Muscle of leg (tissue), 11 donors: ENCODE results near the gene NRP2. TPM values are rescaled to one million over a fixed set of nuclear protein-coding genes. Genes with fewer than 3 reads are reported as not detected.

Experiments used
- DNase-seq: peaks from one replicate; pipeline ENCODE4 v3.0.0; 2013
- H3K27ac ChIP-seq: one replicate; pipeline ENCODE4 v1.5.1; 2013; ENCODE audit warnings: mild to moderate bottlenecking, low read length, control low read depth
- H3K27me3 ChIP-seq: one replicate; pipeline ENCODE4 v1.6.1; 2013; ENCODE audit warnings: low read length; ENCODE audit not compliant: control insufficient read depth, insufficient read depth
- H3K36me3 ChIP-seq: one replicate; pipeline ENCODE4 v1.6.1; 2013; ENCODE audit warnings: low read length; ENCODE audit not compliant: control insufficient read depth, insufficient read depth
- H3K4me1 ChIP-seq: one replicate; pipeline ENCODE4 v1.6.1; 2013; ENCODE audit warnings: low read length; ENCODE audit not compliant: control insufficient read depth, insufficient read depth
- H3K4me3 ChIP-seq: one replicate; pipeline ENCODE4 v1.5.1; 2013; ENCODE audit warnings: low read length, control low read depth
- H3K9me3 ChIP-seq: replicated peaks from 2 replicates; pipeline ENCODE4 v1.6.1; 2013; ENCODE audit warnings: low read depth, low read length; ENCODE audit not compliant: control insufficient read depth
- WGBS: methylation state at CpG from one replicate; pipeline ENCODE4 v1.1.5; 2013; ENCODE audit warnings: missing lambda C conversion rate; ENCODE audit not compliant: insufficient coverage; 5-methylcytosine and 5-hydroxymethylcytosine counted together
- polyA plus RNA-seq, 8 donors: library from polyadenylated mRNA; unstranded; fragments of 120-200 nt; gene quantifications; one replicate each; pipeline versions ENCODE4 v1.2.1 to v1.2.3, GENCODE V29; 2013; ENCODE audit warnings: inconsistent platforms in 1 of 8, low replicate concordance in 1 of 8; ENCODE audit not compliant: insufficient read length in 8 of 8, insufficient read depth in 1 of 8
- total RNA-seq: library from RNA; stranded (reverse); fragments of 120-200 nt; gene quantifications from one replicate; pipeline ENCODE4 v1.2.4, GENCODE V29; 2013

Gene NRP2
- total and polyA plus RNA-seq, 9 donors, result 11.6 to 27.9 (median 18.6) TPM

DNA sequence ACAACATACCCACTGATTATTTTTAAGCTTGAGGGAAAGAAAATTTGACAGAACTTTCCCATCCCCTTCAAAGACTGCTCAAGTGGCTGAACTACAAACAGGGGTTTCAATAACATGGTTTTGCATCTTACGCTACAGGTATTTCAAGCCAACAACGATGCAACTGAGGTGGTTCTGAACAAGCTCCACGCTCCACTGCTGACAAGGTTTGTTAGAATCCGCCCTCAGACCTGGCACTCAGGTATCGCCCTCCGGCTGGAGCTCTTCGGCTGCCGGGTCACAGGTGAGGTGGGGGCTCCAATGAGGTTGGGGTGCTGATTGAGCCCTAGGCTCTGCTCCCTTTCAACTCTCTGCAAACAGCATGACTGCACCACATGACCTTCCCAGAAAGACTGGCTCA is 58.1 kb downstream of the NRP2 start:
- 97% methylated on average over 8 of the region's 8 CpGs for WGBS
- Histone ChIP-seq H3K27ac (no peak overlapping the region), H3K4me3 (no peak overlapping the region)

DNA sequence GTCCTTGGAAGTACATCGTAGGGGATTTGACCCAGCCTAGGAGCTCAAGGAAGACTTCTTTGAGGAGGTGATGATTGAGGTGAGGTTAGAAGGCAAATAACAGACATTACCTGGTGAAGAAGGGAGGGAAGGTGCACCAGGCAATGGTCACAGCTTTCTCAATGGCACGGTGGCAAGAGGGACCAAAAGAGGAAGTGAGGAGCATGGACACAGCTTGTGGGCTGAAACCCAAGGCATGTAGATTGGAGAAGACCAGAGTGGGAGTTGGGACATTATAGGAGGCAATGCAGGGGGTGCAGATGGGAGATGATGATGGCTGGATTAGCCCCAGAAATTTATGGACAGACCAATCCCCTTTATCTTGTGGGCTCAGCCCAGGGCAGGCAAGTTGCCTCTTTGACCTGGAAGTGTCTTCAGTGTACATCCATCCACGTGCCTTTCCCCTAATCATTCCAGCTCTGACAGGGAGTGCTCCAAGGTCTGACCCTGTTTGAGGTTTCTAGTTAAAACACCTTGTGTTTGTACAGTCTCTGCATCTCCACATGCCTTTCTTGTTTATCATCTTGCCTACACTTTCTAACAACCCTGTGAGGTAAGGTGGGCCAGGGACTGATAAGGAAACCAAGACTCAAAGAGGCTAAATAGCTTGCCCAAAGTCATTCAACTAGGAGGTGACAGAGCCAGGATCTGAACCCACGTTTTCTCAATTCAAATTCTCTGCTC is 59.1 kb downstream of the NRP2 start:
- Histone ChIP-seq H3K4me3 (no peak overlapping the region), H3K9me3 (no peaks in the 10 kb centered on the region), H3K36me3 (no peaks in the 10 kb centered on the region), H3K27me3 (no peaks in the 10 kb centered on the region), H3K4me1 (no peaks in the 10 kb centered on the region), H3K27ac (no peak overlapping the region)
- no peak for DNase-seq
- 100% methylated on average over 3 of the region's 4 CpGs for WGBS

More for the DNA sequence above, 58.1 kb downstream of the NRP2 start:
- H3K36me3 ChIP-seq, result no peaks in the 10 kb centered on the region
- H3K9me3 ChIP-seq, result no peaks in the 10 kb centered on the region
- H3K4me1 ChIP-seq, result no peaks in the 10 kb centered on the region
- no peak for DNase-seq
- H3K27me3 ChIP-seq, result no peaks in the 10 kb centered on the region

DNA sequence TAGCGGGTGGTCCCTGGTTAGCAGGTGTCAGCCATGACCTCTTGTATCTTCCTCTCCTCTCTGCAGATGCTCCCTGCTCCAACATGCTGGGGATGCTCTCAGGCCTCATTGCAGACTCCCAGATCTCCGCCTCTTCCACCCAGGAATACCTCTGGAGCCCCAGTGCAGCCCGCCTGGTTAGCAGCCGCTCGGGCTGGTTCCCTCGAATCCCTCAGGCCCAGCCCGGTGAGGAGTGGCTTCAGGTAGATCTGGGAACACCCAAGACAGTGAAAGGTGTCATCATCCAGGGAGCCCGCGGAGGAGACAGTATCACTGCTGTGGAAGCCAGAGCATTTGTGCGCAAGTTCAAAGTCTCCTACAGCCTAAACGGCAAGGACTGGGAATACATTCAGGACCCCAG is 60.8 kb downstream of the NRP2 start:
- no peak for DNase-seq

DNA sequence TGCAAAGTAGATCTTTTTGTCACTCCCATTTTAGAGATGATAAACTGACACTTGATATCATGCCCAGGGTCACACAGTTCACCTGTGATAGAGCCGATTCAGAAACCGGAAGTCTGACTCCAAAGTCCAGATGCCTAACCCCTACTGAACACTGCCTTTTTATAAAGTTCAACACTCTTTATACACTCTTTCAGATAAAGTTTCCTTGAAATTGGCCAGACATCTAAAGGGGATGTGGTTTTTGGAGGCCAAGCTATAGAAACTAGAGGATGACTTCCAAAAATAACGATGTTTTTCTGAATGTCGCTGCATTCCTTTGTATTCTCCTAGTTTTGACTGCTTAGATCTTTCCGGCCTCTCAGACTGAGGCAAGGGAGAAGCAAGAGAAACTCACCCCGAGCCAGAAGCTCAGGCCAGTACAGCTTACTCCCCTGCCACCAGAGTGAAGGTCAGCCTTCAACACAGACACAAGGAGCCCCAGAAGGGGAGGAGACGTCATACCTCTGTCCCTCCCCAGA is 61.8 kb downstream of the NRP2 start:
- H3K27me3 ChIP-seq, result no peaks in the 10 kb centered on the region
- no peaks in the 10 kb centered on the region for H3K36me3 ChIP-seq
- no peaks in the 10 kb centered on the region for H3K9me3 ChIP-seq
- no peak overlapping the region for H3K4me3 ChIP-seq
- H3K27ac ChIP-seq, result no peak overlapping the region
- 27% methylated on average over 6 of the region's 7 CpGs for WGBS
- peaks cover 3% of the 10 kb centered on the region for H3K4me1 ChIP-seq
- peak; percentile 62 for DNase-seq

More for the DNA sequence above, 60.8 kb downstream of the NRP2 start:
- no peak overlapping the region for H3K27ac ChIP-seq
- WGBS, result 87% methylated on average over 8 of the region's 11 CpGs
- H3K36me3 ChIP-seq, result no peaks in the 10 kb centered on the region
- no peaks in the 10 kb centered on the region for H3K27me3 ChIP-seq
- H3K9me3 ChIP-seq, result no peaks in the 10 kb centered on the region
- peaks cover 3% of the 10 kb centered on the region for H3K4me1 ChIP-seq
- H3K4me3 ChIP-seq, result no peak overlapping the region

DNA sequence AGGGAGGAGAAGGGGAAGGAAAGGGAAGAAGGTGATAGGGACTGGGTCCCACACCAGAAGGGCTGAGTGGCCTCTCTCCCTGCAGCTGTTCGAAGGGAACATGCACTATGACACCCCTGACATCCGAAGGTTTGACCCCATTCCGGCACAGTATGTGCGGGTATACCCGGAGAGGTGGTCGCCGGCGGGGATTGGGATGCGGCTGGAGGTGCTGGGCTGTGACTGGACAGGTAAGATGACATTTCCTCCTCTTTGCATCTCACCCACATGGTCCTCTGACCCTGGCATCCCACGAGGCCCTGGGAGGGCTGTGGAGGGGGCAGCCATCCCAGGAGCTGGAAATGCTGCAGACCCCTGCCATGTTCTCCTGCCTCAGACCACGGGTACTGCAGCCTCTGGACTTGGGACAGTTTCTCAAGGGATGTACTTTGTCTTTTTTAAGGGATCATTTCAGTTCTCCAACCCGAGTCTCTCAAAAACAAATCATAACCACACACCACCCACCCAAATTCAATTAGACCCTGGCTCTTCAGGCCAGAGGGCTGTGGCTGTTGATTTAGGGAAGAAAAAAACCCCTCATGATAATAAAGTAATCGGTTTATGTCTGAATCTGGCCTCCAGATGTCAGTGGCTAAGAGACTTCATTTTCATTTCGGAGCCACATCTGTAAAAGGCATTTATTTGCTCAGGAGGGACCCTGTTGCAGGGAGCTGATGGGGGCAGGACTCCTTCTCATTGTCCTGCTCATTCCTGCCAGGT is 63.5 kb downstream of the NRP2 start:
- H3K27me3 ChIP-seq, result no peaks in the 10 kb centered on the region
- no peaks in the 10 kb centered on the region for H3K9me3 ChIP-seq
- no peak overlapping the region for H3K4me3 ChIP-seq
- peak; percentile 44 for DNase-seq
- H3K27ac ChIP-seq, result no peak overlapping the region
- peaks cover 3% of the 10 kb centered on the region for H3K36me3 ChIP-seq
- WGBS, result 83% methylated on average over 2 of the region's 14 CpGs
- H3K4me1 ChIP-seq, result peaks cover 3% of the 10 kb centered on the region

DNA sequence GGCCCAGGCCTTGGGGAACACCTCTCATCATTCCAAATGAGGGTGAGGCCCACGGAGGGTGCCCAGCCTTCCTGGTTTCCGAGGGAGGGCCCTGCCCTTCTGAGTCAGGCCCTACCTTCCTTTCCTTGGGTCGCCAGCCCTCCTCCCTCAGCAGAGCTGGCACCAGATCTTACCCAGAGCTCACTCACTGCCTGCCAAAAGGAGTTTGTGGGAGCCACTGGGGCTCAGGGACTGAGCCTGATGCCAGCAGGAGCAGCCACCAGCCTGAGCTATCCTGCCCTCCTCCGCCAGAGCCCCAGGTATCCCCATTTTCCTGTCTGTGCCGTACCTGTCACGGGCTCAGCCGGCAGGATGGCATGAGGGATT is 64.1 kb downstream of the NRP2 start:
- 79% methylated on average over 4 of the region's 7 CpGs for WGBS
- peaks cover 4% of the 10 kb centered on the region for H3K4me1 ChIP-seq
- H3K36me3 ChIP-seq, result peaks cover 3% of the 10 kb centered on the region
- no peaks in the 10 kb centered on the region for H3K9me3 ChIP-seq
- no peak overlapping the region for H3K4me3 ChIP-seq
- no peaks in the 10 kb centered on the region for H3K27me3 ChIP-seq
- no peak for DNase-seq
- H3K27ac ChIP-seq, result no peak overlapping the region

DNA sequence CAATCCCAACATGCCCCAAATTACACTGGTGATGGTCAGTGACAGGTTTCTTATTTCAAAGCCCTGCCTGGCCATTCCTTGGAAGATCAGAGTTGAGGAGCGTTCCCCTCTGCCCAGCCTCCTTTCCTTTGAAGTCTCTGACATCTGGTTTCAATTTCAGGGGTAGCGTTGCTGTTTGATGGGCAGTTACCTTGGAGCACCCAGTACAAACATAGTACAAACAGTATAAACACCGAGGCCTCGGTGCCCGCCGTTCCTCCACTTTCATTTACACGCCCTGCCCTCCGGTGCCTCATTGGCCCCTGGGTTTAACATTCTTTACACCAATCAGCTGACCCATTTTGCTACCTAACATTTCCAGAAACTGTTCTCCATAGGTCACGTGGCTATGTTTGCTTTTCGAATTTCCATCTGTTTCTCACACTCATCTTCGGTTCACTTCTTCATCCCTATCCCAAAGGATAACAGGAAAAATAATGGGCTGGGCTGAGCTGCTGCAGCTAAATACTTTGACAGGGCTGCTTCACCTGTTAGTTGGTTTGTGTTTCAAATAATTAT is 65.6 kb downstream of the NRP2 start:
- no peak for DNase-seq
- H3K4me1 ChIP-seq, result peaks cover 9% of the 10 kb centered on the region
- H3K27ac ChIP-seq, result no peak overlapping the region
- peaks cover 3% of the 10 kb centered on the region for H3K36me3 ChIP-seq
- H3K27me3 ChIP-seq, result no peaks in the 10 kb centered on the region
- no peaks in the 10 kb centered on the region for H3K9me3 ChIP-seq
- 57% methylated on average over 6 of the region's 11 CpGs for WGBS
- no peak overlapping the region for H3K4me3 ChIP-seq

DNA sequence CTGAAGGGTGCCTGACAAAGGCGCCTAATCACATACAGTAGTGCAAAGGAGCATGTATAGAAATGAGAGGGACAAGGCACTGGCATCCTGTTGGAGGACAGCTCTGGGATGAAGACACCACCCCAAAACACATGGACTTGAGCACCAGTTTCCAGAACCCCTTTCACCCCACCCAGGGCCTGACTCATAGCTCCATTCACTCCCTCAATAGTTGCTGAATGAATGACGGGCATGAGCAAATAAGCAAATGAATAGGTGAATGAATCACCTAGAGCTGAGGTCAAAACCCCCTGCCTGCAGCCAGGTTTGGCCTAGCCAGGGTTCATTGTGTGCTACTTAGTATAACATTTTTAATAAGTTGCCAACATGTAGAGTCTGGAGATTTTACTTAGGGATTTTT is 66.3 kb downstream of the NRP2 start:
- H3K4me1 ChIP-seq, result peaks cover 9% of the 10 kb centered on the region
- H3K4me3 ChIP-seq, result no peak overlapping the region
- H3K9me3 ChIP-seq, result no peaks in the 10 kb centered on the region
- peaks cover 3% of the 10 kb centered on the region for H3K36me3 ChIP-seq
- H3K27ac ChIP-seq, result no peak overlapping the region
- no peak for DNase-seq
- no CpG with 5 or more reads among the region's 2 CpGs for WGBS
- no peaks in the 10 kb centered on the region for H3K27me3 ChIP-seq

DNA sequence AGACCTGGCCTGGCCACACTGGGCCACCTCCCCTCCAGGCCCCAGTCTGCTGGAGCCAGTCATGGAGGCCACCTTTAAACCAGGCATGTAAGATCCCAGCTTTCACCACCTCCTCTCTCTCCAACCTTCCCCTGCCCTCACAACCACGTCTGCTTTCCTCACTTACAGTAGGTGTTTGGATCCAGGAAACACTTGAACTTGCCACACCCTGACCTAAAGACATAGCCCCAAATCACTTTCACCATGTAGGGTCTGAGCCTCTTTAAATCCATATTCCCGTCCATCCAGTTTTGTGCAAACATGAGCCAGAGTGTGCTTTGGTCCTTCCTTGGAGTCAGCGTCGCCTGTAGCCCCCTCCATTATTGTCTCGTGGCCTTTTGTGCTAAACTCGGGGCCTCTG is 66.8 kb downstream of the NRP2 start:
- Histone ChIP-seq H3K4me3 (no peak overlapping the region), H3K36me3 (peaks cover 3% of the 10 kb centered on the region), H3K27ac (no peak overlapping the region), H3K27me3 (no peaks in the 10 kb centered on the region), H3K4me1 (peaks cover 9% of the 10 kb centered on the region), H3K9me3 (no peaks in the 10 kb centered on the region)
- WGBS, result 73% methylated on average over 2 of the region's 6 CpGs
- no peak for DNase-seq

DNA sequence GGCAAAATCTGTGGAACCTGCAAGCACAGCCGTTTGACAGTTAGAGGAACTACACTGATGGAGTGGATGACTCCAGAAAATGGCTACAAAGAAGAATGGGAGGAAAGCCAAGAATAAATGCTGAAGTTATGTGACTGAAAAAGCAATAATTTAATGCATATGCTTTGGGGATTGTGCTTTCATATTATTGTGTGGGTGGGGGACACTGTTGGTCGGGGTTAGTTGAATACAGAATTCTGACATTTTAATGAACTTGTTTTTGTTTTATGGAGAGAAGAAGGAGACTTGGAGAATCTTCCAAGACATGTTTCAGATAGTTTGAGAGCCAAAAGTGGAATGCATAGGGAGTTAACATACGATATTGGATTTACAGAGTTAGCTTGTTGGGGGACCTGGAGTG is 68.5 kb downstream of the NRP2 start:
- H3K27me3 ChIP-seq, result no peaks in the 10 kb centered on the region
- H3K9me3 ChIP-seq, result no peaks in the 10 kb centered on the region
- peaks cover 3% of the 10 kb centered on the region for H3K36me3 ChIP-seq
- H3K4me1 ChIP-seq, result peaks cover 9% of the 10 kb centered on the region
- peak; percentile 70 for DNase-seq
- no peak overlapping the region for H3K4me3 ChIP-seq
- 23% methylated on average over 3 of the region's 3 CpGs for WGBS
- H3K27ac ChIP-seq, result no peak overlapping the region
